SU-DHL-6 (cell line): Measurements from ENCODE around the gene MAGEL2.

Source experiments
- CTCF ChIP-seq: fragments of 200-600 bp; sonication (generic); IDR thresholded peaks from one replicate; pipeline ENCODE4 v1.5.1; 2017; ENCODE audit warnings: antibody characterized with exemption, mild to moderate bottlenecking, low read length, moderate library complexity; ENCODE audit not compliant: insufficient read depth, poor library complexity, severe bottlenecking
- EZH2phosphoT487 ChIP-seq: fragments of 200-600 bp; sonication (generic), shearing (Covaris generic); conservative IDR thresholded peaks from 2 replicates; pipeline ENCODE4 v1.6.1; 2018; ENCODE audit warnings: mild to moderate bottlenecking, antibody characterized with exemption, low read length, moderate library complexity, mixed read lengths

DNA sequence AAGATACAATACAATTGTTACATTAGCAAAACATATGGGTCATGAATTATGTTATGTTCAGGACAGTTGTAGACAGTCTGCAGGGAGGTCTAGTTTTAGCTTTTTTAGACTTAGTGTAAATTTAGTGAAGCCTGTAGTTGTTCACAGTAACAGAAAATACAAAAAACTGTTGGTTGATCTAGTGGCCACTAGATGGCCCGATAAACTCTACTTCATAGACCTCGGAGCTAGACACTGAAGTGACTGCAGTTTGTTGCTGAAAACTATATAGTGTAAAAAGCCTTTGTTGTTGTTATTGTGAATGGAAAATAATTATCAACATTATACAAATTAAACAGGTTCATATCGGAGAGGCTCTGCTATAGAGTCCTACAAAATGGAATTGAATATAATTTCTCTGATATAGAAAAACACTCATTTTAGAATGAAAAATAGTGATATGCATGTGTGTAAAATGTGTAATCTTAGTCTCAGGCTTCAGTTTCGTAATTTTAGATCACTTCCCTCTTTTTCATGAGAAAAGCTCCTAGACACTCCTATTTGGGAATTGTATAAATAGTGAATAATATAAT, 18.3 kb downstream of the MAGEL2 start:
- TF ChIP-seq CTCF = peak; percentile 51
- TF ChIP-seq EZH2phosphoT487 = no peak
